ENCODE results near the gene SH3BGR.
"Not testable (repeated sequence)": the region's sequence is repeated elsewhere in the genome, so short reads cannot be mapped to it uniquely, and the experiment has no call there.

SH3BGR gene

DNA sequence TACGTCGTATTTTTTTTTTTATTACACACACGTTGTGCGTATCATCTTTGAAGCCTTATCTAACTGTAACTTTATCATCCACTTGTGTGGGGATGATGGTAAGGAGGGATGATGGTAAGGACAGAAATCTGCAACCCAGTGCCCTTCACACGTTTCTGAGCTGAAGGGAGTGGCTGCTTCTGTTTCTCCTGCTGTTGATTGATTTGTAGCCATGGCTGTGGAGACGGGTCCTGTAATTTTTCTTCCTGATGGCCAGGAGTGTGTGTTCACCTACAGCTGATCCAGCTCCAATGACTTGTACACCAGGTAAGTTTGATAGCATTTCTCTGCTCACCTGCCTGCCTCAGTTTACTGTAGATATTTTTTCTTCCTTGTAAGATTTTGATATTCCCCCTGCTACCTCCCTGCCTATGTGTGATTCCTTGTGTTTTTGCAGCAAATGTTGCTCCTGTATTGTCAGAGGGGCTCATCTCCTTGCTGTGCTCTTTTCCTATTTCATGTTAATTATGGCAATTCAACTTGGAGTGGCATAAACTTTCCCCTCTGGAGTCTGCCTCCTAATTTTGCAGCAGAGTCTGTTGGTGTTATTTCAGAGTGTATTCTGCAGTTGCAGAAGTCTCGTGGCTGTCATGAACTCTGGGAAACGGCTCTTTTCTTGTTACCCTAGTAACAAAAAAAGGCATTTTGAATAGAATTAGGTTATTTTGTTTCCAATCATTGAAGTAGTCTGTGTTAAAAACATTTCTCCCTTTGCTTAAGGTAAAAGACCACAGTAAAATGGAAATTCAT, 64.1 kb downstream of the SH3BGR start:
- no peak for DNase-seq (ENCODE audit: low read depth)

GRCh38 chr21:39518055-39518846, 66.5 kb downstream of the SH3BGR start:
- peak; percentile 31 for DNase-seq (ENCODE audit: low read depth)

DNA sequence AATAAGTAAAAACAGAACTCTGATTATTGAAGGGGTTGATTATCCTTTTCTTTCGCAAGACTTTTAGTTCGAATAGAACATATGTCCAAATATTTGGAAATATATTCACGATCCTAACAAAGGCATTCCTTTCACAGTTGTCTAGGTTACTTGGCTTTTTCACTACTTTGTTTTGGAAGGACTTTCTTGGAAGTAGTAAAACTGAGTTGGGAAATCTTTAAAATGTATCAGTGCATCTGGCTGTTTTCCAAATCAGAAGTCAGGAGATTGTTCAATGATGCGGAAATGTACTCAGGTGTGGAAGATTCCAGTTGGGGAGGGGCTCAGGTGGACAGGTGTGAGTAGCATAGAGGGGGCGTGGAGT, 67.1 kb downstream of the SH3BGR start:
- DNase-seq (ENCODE audit: low read depth), result no peak

DNA sequence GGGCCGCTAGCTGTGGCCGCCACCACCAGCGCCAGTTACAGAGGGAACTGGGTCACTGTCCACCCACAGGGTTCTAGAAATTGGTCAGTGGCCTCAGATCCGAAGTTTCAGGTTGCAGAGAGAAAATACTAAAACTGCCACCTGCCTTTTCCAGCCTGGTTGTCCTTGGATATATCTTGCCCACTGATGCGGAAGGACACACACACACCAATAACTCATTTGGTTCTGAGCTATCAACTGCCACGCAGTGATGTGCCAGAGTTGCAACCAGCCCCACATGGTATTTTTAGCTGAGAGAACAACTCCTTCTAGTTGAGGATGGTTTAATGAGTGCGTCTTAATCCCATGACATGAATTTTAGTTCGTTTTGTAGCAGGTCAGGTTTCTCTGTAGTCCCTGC, 68.1 kb downstream of the SH3BGR start:
- DNase-seq (ENCODE audit: low read depth), result no peak

DNA sequence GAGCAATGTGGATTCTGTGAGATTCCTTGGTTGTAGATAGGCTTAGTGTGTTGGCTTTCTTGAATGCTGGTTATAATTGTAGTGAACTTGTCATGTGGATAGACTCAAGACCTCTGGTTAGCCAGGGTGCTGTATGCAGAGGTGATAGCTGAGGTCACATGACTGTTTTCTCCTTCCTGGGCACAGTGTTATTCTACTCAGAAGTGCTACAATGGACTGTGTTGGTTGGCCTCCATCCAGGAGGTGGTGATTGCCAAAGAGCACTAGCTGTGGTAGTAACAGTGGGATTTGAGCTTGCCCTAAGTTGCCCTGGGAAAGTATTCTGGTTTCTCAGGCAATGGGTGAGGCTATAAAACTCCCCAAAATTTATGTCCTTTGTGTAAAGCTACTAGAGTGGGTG, 71.6 kb downstream of the SH3BGR start:
- DNase-seq (ENCODE audit: low read depth), result peak; percentile 1

DNA sequence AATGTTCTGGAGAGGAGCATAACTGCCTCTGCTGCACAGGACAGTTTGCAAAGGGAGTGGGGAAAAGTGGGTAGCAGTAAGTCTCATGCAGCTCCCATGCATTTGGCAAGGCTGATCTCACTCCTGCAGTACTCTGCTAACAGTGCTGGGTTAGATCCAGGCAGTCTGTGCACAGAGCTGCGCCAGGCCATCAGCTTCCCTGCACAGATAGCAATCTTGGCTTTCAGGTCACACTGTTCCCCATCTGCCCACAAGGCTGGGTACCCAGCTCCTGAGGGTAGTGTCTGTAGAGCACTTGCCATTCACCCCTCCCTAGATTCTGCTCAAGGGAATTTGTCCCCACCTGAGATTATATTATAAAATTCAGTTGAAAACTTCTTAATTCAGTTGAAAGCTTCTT, 72.1 kb downstream of the SH3BGR start:
- no peak for DNase-seq (ENCODE audit: low read depth)

GRCh38 chr21:39525129-39525528, 73.4 kb downstream of the SH3BGR start:
- no peak for DNase-seq (ENCODE audit: low read depth)

- no peak for DNase-seq (ENCODE audit: low read depth)
Measured at GRCh38 chr21:39525601-39526000, 73.8 kb downstream of the SH3BGR start.

- DNase-seq (ENCODE audit: low read depth), result no peak
Measured at GRCh38 chr21:39527067-39527595, 75.4 kb downstream of the SH3BGR start.

DNA sequence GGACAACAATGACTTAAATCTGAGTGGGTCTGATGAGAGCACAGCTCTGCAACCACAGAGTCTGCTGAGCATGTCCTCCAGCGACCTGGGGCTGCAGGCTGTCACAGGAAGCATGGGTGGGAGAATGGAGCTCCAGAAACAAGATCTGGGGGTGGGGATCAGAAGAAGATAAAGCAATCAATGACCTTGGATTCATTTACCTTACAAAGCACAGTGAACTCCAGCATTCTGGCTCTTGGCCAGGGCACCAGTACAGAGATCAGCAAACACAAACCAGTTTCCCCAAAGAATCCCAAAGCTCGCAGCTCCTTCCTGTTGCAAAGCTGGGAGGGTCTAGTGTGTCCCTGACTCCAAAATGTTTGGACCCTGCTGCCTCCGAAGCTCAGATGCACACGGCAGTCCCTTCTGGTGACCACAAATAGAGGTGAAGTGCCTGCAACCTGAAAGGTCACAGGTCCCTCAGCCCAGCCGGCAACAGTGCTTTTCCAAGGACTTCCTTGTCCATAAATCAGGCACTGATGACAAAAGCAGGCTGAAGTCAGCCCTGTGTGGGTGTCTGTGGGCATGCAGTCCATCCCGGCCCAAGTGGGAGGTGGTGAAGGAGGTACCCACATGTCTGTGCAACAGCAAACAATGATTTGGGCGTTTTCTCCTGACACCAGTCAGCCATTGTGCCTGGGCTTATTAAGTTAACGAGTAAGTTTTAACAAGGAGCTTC, 76.1 kb downstream of the SH3BGR start:
- DNase-seq (ENCODE audit: low read depth), result no peak

DNA sequence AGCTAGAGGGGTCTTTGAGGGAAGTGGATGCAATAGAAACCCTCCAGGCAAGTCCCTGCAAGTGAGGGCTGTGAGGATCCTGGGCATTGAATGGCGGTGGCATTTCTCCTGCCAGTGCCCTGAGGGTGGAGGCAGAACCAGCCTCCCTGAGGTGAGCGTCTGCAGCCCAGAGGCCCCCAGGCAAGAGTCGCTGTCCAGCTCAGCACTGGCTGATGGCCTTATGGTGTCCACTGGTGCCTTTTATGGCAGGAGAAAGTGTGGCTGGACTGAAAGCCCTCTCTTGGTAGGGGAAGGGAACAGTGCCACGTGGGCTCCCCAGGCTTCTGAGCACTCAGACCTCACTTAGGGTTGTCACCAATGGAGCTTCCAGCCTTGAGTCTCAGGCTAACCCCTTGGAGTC, 77.3 kb downstream of the SH3BGR start:
- no peak for DNase-seq (ENCODE audit: low read depth)

DNA sequence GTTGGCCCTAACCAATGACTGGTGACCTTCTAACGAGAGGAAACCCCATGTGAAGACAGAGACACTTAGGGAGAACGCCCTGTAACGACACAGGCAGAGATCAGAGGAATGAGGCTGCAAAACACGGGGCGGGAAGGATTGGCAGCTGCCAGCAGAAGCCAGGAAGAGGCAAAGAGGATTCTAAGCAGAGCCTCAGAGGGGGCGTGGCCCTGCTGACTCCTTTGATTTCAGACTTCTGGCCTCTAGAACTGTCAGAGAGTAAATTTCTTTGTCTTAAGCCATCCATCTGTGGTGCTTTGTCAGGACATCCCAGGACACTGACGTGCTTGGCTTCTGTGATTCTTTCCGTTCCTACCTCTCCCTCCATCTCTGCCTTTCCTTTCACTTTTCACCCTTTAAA, 79.3 kb downstream of the SH3BGR start:
- no peak for DNase-seq (ENCODE audit: low read depth)

GRCh38 chr21:39531840-39532239, 80.1 kb downstream of the SH3BGR start:
- no peak for DNase-seq (ENCODE audit: low read depth)

DNA sequence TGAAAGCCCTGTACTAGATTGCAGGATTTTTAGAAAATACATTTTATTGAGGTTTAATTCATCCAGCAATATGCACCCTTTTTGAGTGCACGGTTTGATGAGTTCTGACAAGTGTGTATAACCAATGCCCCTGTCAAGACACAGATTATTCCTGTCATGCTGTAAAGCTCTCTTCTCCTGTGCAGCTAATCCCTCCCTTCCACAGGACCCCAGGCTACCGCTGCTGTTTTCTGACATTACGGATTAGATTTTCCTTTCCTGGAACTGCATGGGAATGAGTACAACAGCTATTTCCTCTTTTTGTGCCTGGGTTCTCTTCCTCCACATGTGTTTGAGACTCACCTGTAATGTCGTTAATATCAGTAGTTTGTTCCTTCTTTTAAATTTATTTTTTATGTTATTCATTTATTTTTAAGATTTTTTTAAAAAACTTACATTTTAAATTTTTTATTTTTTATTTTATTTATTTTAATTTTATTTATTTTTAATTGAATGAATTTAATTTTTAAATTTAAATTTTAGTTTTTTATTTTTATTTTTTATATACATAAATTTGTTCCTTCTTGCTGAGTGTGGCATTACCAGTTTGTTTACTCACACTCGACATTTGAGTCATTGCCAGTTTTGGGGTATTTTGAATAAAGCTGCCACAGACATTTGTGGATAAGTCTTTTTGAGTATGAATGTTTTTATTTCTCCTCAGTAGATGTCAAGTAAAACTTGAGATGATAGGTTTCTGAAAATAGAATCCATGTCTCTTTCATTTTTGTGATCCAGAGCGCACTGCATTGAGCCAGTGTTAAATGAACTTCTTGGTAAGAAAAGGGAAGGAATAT, 82.0 kb downstream of the SH3BGR start:
- no peak for DNase-seq (ENCODE audit: low read depth)

- no peak for DNase-seq (ENCODE audit: low read depth)
Measured at GRCh38 chr21:39535646-39536437, 84.1 kb downstream of the SH3BGR start.

DNA sequence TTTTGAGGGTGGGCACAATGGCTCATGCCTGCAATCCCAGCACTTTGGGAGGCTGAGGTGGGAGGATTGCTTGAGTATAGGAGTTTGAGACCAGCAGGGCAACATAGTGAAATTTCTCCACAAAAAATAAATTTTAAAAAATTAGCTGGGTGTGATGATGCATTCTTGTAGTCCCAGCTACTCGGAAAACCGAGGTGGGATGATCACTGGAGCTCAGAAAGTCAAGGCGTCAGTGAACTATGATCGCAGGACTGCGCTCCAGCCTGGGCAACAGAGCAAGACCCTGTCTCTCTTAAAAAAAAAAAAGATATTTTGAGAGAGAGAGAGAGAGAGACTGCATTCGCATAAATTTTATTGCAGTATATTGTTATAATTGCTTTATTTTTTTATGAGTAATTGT, 85.1 kb downstream of the SH3BGR start:
- DNase-seq (ENCODE audit: low read depth), result no peak

- no peak for DNase-seq (ENCODE audit: low read depth)
Measured at GRCh38 chr21:39537571-39537970, 85.8 kb downstream of the SH3BGR start.

- no peak for DNase-seq (ENCODE audit: low read depth)
Measured at GRCh38 chr21:39538453-39539042, 86.8 kb downstream of the SH3BGR start.

GRCh38 chr21:39540367-39540766, 88.6 kb downstream of the SH3BGR start:
- DNase-seq (ENCODE audit: low read depth), result not testable (repeated sequence)

GRCh38 chr21:39542736-39543135, 91.0 kb downstream of the SH3BGR start:
- DNase-seq (ENCODE audit: low read depth), result no peak

Measured in iris pigment epithelial cell (primary cell).